GM21526 (cell line): ENCODE measurements around the gene MKI67.
"Not testable (repeated sequence)": the region's sequence is repeated elsewhere in the genome, so short reads cannot be mapped to it uniquely, and the experiment has no call there.

Experiments
- ATAC-seq: cut with Tn5 transposase; IDR thresholded peaks from one replicate; pipeline ENCODE4 v1.9.1; 2021; ENCODE audit warnings: moderate library complexity; ENCODE audit not compliant: unreplicated experiment, low FRiP score

MKI67 gene, protein sequence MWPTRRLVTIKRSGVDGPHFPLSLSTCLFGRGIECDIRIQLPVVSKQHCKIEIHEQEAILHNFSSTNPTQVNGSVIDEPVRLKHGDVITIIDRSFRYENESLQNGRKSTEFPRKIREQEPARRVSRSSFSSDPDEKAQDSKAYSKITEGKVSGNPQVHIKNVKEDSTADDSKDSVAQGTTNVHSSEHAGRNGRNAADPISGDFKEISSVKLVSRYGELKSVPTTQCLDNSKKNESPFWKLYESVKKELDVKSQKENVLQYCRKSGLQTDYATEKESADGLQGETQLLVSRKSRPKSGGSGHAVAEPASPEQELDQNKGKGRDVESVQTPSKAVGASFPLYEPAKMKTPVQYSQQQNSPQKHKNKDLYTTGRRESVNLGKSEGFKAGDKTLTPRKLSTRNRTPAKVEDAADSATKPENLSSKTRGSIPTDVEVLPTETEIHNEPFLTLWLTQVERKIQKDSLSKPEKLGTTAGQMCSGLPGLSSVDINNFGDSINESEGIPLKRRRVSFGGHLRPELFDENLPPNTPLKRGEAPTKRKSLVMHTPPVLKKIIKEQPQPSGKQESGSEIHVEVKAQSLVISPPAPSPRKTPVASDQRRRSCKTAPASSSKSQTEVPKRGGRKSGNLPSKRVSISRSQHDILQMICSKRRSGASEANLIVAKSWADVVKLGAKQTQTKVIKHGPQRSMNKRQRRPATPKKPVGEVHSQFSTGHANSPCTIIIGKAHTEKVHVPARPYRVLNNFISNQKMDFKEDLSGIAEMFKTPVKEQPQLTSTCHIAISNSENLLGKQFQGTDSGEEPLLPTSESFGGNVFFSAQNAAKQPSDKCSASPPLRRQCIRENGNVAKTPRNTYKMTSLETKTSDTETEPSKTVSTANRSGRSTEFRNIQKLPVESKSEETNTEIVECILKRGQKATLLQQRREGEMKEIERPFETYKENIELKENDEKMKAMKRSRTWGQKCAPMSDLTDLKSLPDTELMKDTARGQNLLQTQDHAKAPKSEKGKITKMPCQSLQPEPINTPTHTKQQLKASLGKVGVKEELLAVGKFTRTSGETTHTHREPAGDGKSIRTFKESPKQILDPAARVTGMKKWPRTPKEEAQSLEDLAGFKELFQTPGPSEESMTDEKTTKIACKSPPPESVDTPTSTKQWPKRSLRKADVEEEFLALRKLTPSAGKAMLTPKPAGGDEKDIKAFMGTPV (N-terminal part only)

DNA sequence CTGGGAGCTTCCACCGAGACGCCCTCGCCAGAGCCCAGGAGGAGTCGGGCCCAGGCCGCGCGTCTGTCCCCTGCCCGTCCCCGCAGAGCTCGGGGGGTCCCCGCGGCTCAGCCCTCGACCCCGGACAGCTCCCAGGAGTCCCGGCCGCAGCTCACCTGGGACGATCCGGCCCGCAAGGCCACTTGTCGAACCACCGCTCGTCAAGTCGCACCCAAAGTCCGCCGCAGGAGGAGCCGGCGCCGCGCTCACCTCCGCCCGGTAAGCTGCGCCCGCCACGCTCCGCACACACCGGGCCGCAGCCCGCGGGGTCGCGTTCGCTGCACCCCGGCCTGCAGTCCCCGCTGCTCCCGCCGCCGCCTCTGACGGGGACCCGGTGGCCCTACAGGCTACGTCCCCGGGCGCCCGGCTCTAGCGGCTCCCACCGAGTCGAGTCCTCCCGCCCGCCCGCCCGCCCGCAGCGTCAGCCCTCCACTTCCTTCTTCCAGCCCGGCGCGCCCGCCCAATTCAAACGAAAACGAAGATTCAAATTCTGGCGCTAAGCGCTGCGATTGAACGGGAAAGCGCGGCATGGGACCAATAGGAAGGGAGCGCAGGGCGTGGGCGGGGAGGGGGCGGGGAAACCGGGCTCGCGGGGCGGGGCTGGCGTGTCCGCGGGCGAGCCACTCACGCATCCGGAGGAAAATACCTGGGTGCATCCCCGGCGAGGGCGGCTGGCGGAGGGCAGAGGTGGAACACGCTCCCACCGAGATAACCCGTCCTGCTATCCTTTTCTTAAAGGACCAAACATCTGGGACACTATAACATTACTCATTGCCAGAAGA lies at the start of gene MKI67:
TSS of gene MKI67 (minus strand) at position 480 of the 821 bp plus-strand sequence. CDS start 756 bp downstream, outside the sequence.
- peak; percentile 76 for ATAC-seq

DNA sequence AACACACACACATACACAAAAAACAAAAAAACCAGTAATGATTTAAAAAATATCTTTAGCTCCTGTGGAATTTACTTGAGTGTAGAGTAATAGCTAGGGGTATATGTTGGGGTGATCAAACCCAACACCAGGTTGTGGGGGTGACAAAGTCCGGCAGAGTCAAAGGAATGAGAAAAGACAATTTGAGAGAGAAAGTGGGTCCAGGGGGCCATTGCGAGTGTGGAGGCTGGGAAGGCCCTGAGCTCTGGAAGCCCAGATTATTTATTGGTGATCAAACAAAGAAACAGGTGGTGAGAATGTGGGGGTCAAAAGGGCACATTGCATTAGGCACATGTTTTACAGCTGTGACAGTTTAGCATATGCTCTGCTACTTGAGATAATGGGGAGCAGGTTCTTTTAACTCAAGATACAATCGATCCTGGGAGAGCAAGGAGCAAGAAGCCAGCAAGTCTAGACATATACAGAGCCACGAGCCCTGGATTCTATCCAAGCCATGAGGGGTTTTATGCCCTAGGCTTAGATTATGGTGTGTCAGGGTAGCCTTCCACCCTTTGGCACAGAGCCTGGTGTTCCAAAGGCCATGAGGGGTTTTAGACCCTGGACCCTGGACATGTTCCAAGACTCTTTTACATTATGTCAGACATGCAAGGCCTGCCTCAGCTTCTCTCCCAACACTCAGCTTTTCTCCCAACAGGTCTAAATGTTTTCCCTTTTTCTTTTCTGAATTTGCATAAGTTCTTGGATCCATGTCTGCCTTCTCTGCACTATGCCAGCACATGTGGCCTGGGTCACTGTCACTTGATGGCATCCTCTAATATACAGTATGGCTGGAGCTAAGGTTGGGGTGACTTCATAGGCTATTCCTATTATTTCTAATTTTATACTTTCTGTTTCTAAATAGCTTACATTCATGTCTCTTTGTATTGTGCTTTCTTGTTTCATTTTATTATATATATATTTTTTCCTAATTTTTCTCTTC lies 48.6 kb upstream of the MKI67 start:
- no peak for ATAC-seq

DNA sequence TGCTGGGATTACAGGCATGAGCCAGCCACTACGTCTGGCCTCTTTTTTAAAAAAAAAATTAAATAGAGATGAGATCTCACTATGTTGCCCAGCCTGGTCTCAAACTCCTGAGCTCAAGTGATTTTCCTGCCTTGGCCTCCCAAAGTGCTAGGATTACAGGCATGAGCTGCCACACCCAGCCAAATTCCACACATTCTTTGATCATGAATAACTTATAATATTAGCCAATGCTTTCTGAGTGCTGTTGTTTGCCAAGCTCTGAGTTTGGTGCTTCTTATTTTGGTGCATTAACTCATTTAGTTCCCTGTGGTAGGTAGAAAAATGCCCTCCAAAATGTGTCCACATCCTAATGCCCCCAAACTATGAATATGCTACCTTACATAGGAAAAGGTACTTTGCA lies 47.2 kb upstream of the MKI67 start:
- no peak for ATAC-seq

DNA sequence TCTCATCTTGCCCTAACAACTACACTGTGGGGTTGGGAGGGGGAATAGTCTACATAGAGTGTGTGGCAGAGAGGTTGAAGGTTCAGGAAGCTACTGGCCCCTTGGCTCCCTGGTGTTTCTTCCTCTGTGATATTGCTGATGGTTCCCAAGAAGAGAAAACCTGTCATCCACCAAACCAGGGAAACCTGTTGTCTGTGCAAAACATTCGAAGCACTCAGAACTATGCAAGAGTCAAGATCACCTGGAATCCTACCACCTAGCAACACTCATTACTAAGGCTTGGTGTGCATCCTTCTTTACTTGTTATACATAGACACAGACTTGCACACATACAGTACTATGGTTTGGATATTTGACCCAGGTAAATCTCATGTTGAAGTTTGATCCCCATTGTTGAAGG lies 46.5 kb upstream of the MKI67 start:
- no peak for ATAC-seq

DNA sequence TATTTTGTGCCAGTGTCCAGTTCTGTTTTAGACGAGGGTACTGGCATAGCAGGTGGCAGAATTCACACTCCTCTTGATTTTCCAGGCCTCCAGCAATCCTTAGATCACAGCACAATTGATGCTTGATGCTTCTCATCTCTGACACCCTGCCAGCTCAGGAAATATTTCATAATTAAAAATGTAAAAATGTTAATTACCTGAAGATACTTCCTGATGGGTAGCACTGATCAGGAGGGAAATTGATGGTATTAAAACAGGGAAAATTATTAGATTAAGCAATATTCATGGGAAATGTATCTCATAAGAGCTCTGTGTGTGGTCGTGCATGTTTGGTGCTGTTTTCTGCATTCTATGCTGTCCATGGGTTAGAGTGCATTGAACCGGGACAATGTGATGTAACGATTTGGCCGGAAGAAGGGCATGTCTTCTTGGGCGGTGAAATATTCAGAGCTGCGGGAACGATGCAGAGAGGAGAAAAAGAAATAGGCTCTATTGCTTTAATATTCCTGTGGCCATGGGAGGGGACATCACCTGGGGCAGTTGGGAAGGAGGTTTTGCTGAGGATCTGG lies 43.7 kb upstream of the MKI67 start:
- ATAC-seq: no peak

DNA sequence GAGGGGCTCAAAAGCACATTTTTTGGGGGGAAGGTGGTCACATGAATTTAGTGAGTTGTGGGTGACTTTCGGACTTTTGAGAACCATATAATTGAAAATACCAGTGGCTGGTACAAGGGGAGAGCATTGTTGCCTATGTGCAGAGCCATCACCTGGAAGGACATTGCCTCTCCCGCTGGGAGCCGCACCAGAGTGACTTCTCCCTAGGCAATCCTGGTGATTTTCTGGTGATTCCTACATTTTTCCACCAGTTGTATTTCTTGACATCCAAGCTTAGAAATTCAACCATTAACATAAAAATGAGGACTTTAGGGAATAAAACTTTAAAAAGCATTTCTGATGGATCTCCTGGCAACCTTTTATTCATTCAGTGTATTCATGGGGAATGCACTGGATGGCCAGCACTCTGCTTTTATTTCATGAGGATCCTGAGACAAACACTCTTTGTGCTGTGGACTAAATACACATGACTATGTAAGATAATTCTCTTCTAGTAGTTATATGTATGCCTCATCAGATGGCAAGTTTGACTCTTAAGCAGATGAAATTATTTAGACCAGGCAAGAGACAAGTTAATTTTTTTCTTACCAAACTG lies 41.8 kb upstream of the MKI67 start:
- ATAC-seq: no peak

DNA sequence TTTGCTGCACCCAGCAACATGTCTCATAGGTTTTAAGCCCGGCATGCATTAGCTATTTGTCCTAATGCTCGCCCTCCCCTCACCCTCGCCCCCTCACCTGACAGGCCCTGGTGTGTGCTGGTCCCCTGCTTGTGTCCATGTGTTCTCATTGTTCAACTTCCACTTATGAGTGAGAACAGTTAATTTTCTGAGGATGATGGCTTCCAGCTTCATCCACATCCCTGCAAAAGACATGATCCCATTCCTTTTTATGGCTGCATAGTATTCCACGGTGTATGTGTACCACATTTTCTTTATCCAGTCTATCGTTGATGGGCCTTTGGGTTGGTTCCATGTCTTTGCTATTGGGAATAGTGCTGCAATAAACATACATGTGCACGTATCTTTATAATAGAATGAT lies 40.9 kb upstream of the MKI67 start:
- not testable (repeated sequence) for ATAC-seq

DNA sequence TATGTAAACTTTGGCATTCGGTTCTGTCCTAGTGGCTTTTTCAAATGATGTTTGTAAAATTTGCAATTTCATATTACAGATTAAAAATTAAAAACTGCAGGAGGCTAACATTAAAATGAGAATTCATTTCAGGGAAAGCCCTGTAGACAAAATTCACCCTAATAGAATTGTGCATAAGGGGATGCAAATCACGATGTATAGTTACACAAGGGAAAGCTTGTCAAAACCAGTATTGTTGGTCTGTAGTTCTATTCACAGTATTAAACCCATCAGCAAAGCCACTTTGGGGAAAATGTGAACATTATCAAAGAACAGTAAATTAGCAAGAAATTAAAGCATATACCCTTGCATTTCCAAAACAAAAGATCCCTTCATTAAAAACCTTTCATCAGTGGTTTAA lies 39.9 kb upstream of the MKI67 start:
- no peak for ATAC-seq

DNA sequence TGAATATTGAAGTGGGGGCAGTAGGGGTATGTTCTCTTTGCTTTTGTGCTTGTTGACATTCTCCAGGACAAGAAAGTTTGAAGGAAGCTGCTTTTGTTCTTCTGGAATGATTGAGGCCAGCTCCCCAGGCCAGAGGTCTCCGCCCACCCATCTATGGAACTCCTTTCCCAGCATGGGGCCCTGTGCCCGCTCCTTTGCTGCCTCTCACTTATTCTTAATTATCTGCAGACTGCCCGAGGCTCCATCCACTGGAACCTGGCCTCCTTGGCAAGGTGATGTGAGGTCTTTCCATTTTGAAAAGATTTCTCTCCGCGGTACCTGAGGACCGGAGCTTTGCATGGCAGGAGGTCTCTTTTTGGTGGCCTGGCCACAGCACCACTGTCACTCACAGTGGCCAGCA lies 39.3 kb upstream of the MKI67 start:
- ATAC-seq: no peak

DNA sequence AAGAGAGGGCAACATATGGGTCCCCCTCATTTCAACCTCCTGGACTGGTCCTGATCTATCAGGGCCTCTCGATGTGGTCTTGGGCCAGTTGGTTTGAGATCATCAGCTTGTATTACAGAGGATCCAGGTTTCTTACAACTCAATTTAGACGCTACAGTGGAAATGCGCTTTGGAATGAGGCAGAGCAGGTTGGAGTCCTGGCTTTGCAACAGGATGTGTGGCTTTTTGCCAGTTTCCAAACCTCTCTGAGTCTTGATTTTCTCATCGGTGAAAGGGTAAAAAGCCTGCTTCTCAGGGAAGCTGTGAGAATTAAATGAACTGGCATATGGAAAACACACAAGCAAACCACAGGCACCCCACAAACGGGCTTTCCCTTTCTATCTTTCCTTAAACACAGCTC lies 37.5 kb upstream of the MKI67 start:
- no peak for ATAC-seq

DNA sequence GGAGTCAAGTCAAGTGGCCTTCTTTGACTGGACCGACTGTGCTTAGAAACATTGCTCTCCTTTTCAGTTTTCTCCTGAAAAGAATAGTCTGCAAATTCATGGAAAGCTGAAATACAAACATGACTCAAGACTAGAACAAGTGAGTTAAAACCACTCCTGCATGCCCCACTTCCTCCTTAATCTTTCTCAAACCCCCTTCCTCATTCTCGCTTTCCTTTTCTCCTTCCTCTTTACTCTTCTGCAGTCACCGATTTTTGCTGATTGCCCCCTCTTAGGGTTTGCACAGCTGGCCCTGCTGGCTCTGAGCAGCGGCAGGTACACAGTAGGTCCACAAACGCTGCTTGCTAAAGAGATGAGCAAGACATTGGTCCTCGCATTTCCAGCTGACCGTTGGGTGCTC lies 34.8 kb upstream of the MKI67 start:
- ATAC-seq: no peak

DNA sequence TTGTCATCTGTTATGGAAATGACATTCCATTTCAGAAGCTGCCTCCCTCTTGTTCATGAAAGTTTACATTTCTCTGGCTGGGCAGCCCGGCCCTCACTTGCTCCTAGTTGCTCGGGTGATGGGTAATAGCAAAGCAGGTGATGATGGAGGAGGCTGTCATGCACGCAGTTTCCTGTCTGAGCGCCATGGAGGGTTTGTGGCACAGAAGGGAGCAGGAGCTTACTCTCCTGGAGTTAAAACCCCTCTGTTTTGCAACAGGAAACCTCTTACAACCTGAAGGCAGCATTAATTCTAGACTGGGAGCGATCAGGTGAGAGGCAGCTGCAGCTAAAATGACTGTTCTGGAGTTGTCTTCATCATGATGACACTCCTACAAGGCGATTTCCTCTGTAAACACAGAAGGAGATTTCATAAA lies 34.1 kb upstream of the MKI67 start:
- ATAC-seq: no peak

DNA sequence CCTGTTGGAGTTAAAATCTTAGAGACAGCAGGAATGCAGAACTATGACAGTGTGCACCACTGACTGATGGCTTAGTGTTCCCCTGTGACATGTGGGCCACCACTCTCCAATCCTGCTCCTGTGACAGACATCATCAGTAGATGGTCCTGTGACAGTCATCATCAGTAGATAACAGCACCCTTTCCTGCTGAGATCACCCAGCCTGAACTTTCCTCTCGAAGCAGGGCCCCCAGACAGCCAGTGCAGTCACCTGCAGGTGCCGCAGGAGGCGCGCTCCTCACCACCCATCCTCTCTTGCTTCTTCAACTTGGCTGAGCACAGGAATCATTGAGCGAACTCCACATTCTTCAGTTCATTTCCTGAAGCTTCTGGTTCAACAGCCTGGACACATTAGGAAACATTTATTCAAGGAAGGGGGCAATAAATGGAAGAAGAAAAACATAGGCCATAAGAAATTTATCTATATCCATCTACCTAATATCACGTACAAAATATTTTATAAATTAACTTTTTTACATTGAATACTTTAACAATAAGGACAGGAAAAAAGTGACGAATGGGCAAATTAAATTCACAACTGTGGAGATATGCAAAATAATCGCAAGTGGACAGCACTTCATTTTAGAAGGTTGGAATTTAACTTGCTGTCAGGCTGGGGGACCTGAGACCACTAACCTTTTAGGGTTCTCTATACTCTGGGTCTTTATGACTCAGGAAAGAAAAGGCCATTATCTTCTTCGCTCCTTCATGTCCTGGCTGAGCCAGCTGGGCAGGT lies 32.0 kb upstream of the MKI67 start:
- no peak for ATAC-seq

DNA sequence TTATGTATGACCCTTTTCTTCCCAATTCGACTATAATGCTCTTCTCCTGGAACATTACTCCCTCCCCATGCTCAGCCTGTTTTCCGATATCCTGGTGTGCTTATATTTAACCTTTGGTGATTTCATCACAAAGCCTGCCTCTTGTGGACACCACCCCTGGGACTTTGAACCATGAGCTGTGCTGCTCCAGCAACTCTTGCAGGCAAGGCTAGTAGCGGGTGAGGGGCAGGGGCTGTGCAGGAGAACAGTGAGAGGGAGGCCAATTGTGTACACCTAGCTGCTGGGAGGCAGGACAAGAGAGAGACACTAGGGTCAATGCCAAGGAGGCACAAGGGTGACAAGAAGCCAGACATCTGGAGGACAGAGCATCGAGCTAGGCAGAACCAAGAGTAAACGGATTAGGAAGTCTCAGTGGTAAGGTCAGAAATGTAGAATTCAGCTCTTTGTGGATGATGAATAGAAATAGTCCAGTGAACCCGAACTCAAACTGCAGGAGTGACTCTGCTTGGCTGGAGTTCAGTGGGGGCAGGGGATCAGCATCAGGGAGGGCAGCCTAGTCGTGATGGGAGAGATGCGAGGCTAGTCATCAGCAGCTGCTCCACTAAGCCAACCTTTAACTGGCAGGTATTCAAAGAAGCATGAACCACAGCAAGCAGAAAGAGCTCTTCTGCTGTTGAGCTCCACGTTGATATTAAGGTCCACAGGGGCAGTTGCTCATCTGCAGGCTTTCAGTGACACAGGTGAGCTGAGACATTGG lies 31.0 kb upstream of the MKI67 start:
- ATAC-seq: no peak

DNA sequence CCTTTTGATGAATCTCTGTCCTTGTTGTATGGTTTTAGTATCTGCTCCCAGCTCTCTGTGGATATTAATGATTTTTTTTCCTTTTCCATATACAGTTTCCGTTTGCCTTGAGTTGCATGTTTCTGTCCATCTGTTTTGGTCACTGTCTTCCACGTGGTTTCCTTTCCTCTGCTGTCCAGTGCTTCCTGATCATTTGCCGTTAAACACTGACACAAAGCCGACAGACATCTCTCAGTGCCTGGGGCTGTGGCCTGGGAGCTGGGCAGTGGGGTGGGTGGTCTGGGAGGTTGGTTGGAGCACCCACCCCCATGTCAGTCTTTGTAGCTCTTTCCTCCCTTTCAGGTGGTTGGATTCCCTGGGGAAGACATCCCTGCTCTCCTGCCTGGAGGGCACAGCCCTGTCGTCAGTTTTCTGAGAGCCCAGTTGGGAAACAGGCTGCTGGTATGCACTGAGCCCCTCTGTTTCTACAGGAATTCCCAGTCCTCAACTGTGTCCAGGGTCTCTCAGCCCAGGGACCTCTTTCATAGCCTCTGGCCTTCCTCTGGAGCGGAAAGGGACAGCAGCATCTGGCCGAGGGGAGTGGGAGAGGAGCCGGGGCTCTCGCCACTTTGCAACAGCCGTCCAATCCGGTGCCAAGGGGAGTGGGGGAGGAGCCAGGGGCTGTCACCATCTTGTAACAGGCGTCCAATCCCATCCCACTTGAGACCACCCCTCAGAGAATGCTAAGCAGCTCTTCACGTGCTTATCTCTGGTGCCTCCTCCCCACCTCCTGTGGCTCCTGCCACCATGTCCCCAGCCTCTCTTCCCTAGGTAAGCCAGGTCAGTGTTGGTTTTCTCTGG lies 26.7 kb upstream of the MKI67 start:
- no peak for ATAC-seq

DNA sequence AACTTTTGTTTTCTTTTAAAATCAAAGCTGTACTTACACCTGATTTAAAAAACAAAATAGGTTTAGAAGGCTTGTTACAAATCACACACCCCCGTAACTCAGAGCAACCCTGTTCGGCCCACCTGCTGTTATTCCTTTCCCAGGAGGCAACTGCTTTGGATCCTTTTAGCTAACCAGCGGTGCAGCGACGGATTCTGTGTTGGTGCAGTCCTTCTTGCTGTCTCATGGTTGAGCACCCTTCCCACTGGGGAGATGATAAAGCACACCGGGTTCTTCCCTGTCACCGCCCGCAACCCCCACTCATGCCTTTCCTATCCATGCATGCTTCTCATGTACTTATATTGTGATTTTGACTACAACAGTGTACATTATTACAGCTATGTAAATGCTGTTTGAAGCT lies 24.8 kb upstream of the MKI67 start:
- ATAC-seq: no peak
